ENCODE measurements around the gene AFF1.

Gene AFF1

GRCh38 chr4:87121341-87122065, 186.7 kb downstream of the AFF1 start:
- DNase-seq (ENCODE audit: low read depth) = peak; percentile 61
- TF ChIP-seq, protein P1, sequence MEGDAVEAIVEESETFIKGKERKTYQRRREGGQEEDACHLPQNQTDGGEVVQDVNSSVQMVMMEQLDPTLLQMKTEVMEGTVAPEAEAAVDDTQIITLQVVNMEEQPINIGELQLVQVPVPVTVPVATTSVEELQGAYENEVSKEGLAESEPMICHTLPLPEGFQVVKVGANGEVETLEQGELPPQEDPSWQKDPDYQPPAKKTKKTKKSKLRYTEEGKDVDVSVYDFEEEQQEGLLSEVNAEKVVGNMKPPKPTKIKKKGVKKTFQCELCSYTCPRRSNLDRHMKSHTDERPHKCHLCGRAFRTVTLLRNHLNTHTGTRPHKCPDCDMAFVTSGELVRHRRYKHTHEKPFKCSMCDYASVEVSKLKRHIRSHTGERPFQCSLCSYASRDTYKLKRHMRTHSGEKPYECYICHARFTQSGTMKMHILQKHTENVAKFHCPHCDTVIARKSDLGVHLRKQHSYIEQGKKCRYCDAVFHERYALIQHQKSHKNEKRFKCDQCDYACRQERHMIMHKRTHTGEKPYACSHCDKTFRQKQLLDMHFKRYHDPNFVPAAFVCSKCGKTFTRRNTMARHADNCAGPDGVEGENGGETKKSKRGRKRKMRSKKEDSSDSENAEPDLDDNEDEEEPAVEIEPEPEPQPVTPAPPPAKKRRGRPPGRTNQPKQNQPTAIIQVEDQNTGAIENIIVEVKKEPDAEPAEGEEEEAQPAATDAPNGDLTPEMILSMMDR (conservative IDR thresholded peaks at IDR 0.05; ENCODE audit: control insufficient read depth, insufficient read depth, low read depth, low read length) = no peak
- no peak overlapping the region for H3K4me3 ChIP-seq (ENCODE audit: control insufficient read depth, low read depth, low read length)

GRCh38 chr4:87122252-87122651, 187.4 kb downstream of the AFF1 start:
- no peak overlapping the region for H3K4me3 ChIP-seq (ENCODE audit: control insufficient read depth, low read depth, low read length)
- DNase-seq (ENCODE audit: low read depth) = no peak
- TF ChIP-seq, protein P1 (conservative IDR thresholded peaks at IDR 0.05; ENCODE audit: control insufficient read depth, insufficient read depth, low read depth, low read length) = no peak

GRCh38 chr4:87126056-87126455, 191.2 kb downstream of the AFF1 start:
- TF ChIP-seq, protein P1 (conservative IDR thresholded peaks at IDR 0.05; ENCODE audit: control insufficient read depth, insufficient read depth, low read depth, low read length) = no peak
- H3K4me3 ChIP-seq (ENCODE audit: control insufficient read depth, low read depth, low read length) = no peak overlapping the region
- no peak for DNase-seq (ENCODE audit: low read depth)

GRCh38 chr4:87128006-87128705, 193.3 kb downstream of the AFF1 start:
- no peak overlapping the region for H3K4me3 ChIP-seq (ENCODE audit: control insufficient read depth, low read depth, low read length)
- no peak for DNase-seq (ENCODE audit: low read depth)
- TF ChIP-seq, protein P1 (conservative IDR thresholded peaks at IDR 0.05; ENCODE audit: control insufficient read depth, insufficient read depth, low read depth, low read length) = no peak

DNA sequence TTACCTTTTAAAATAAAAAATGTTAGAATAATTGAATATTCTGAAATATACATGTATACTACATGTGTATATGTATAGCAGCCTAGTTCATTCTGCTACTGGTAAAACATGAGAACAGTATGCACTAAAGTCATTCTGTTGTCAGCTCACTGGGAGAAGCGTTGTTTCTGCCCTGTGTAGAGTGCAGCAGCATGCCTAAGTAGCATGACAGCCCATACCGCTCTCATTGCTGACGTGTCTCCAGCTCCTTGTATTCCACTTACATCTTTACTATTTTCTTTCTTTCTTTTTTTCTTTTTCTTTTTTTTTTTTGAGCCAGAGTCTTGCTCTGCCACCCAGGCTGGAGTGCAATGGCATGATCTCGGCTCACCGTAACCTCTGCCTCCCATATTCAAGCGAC, 194.9 kb downstream of the AFF1 start:
- no peak overlapping the region for H3K4me3 ChIP-seq (ENCODE audit: control insufficient read depth, low read depth, low read length)
- DNase-seq (ENCODE audit: low read depth) = no peak
- TF ChIP-seq, protein P1 (conservative IDR thresholded peaks at IDR 0.05; ENCODE audit: control insufficient read depth, insufficient read depth, low read depth, low read length) = no peak

GRCh38 chr4:87130985-87131703, 196.3 kb downstream of the AFF1 start:
- no peak overlapping the region for H3K4me3 ChIP-seq (ENCODE audit: control insufficient read depth, low read depth, low read length)
- TF ChIP-seq, protein P1 (conservative IDR thresholded peaks at IDR 0.05; ENCODE audit: control insufficient read depth, insufficient read depth, low read depth, low read length) = no peak
- DNase-seq (ENCODE audit: low read depth) = no peak
